ENCODE data around the gene FLT4.

FLT4 gene

DNA sequence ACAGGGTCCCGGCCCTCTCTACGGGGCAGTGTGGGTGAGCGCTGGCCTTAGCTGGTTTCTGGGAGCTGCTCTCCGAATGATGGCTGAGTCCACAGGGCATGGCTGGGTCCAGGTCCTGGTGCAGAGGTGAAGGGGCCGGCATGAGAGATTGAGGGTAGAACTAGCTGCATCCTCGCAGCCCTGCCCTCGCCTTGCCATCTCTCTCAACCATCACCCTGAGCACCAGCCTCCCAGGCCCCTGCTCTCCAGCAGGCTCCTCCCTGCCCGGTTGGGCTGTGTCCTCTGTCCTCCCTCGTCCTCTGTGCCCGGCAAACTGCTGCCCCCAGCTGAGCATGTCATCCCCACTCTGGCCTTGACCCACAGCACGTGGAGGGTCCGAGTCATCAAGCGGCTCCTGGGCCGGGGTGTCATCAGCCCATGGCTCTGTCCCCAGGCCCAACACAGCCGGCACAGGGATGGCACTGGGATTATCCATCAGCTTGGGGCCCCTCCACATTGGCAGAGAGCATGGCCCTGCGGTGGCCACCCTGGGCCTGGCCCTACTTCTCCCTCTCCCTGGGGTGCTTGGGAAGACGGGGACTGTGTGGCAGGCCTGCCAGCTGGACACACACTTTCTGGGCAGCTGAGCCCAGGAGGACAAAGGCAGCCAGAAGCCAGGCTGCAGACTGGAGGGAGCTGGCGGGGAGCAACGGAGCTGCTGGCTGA, 8.4 kb downstream of the FLT4 start:
- no peak for DNase-seq

- no peak for DNase-seq
Observed at GRCh38 chr5:180640611-180640860, 8.9 kb downstream of the FLT4 start.

GRCh38 chr5:180639741-180640610, 9.4 kb downstream of the FLT4 start:
- DNase-seq: no peak

DNA sequence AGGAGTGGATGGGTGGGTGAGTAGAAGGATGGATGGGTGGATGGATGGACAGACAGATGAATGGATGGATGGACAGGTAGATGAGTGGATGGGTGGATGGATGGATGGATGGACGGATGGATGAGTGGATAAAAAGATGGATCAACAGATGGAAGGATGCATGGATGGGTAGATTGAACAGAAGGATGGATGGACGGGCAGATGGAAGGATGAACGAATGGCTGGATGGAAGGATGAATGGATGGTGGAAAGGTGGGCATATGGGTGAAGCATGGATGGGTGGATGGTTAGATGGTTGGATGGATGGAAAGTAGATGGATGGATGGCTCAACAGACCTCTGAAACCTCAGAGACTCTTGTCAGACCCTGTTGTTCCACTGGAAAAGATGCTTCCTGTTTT, 10.1 kb downstream of the FLT4 start:
- no peak for DNase-seq

DNA sequence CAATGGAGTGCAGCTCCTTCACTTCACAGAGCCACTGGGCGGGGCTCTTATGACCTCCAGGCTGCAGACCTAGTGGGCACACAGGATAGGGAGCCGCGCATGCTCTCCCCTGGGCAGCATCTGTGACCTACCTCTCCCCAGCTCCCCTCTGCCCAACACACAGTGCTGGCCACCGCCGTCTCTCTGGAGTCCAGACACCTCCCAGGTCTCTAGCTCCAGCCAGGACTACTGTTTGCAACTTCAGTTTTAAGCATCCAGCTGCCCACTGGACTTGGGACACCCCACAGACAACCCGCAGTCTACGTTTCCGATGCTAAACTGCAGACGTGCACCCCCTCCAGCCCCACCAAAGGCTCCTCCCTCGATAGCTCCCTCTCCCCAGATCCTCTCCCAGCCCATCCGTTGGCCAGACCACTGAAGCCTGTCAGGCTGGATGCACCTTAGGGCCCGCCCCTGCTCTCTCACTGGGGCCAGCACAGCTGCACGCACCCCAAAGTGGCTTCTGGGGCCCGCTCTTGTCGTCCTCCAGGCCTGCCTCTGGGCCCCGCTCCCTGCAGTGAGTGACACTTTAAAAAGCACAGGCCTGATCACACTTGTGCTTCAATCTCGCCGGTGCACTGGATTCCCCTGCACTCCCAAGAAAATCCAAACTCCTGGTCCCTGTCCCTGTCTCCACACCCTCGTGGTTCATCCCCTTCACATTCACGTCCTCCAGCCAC, 11.3 kb downstream of the FLT4 start:
- no peak for DNase-seq

- no peak for DNase-seq
Observed at GRCh38 chr5:180636403-180637075, 12.9 kb downstream of the FLT4 start.

GRCh38 chr5:180636016-180636402, 13.4 kb downstream of the FLT4 start:
- no peak for DNase-seq

- DNase-seq: no peak
Observed at GRCh38 chr5:180633283-180634177, 15.9 kb downstream of the FLT4 start.

DNA sequence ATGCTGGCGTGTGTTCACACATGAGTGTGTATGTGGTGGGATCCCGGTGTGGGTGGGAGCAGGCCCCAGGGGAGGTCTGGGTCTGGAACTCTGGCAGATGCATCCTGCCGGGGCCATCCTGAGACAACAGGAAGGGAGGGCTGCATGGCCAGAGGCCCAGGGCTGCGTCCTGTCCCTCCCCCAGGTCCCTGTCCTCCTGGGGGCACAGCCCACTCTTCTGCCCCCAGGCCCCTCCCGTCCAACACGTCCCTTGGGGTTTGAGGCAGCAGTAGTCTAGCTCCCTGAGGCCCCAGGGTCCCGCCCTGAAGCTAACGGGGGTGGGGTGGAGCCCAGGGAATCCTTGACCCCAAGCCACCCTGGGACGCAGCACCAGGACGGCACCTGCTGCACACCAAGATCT, 16.6 kb downstream of the FLT4 start:
- no peak for DNase-seq

DNA sequence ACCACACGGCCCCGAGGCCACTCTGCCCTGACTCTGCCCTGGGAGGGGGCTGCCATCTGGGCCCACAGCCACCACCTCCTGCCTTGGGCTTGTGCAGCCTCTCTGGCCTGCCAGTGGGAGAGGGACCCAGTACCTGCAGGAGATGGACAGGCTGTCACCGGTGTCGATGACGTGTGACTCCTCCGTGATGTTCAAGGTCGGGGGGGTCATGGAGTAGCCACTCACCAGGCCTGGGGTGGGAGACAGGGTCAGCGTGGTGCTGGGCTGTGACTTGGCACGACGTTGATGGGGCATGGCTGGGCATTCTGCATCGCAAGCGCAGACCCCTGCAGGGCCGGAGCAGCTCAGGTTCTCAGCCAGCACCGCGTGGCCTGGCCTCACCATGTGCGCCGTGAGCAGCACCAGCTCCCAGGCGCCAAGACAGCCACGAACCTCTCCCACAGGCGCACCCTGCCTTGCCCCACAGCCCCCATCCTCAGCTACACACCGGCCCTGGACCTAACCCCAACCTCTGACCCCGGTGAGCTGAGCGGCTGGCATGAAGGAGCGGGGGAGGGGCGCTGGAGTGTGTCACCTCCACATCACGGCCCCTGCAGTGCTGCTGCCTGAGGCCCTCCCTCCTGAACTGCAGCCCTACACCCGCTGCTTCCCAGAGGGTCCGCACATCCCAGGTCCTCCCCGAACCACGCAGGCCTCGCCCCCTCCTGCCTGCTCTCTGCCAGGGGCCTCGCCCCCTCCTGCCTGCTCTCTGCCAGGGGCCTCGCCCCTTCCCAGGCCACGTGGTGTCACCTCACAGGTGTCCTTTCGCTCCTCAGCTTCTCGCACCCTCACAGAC, 17.6 kb downstream of the FLT4 start:
- no peak for DNase-seq

DNA sequence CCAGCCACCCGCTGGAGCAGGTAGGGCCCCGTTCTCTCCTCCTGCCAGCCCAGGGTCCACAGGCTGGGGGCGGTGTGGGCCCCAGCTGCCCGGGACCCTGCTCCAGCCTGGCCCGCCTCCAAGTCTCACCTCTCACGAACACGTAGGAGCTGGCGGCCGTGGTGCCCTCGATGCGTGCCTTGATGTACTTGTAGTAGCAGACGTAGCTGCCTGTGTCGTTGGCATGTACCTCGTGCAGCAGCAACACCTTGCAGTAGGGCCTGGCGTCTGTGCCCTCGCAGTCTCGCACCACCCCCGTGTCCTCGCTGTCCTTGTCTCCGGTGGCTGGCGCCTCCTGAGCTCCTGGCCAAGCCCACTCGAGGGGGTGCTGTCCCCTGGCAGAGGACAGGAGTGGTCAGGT, 19.0 kb downstream of the FLT4 start:
- no peak for DNase-seq

DNA sequence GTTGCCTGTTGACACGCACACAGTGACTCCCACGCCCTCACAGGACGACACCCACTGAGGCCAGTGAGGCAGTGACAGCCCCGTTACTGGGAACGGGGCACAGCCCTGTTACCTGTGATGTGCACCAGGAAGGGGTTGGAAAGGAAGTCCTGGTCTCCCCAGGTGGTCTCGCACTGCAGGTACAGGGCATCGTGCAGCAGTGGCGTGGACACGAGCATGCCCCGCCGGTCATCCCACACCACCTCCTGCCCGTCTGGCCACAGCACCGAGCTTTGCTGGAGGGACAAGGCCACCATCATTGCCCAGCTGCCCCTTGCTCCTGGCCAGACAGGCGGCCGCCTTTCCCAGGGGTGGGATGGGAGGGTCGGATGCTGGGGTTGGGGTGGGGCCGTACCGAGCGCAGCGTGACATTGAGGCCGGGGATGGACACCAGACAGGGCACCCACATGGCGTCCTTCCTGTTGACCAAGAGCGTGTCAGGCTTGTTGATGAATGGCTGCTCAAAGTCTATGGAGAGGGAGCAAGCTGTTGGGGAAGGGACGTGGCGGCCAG, 19.5 kb downstream of the FLT4 start:
- DNase-seq: no peak

- DNase-seq: no peak
Observed at GRCh38 chr5:180628827-180629750, 20.3 kb downstream of the FLT4 start.

DNA sequence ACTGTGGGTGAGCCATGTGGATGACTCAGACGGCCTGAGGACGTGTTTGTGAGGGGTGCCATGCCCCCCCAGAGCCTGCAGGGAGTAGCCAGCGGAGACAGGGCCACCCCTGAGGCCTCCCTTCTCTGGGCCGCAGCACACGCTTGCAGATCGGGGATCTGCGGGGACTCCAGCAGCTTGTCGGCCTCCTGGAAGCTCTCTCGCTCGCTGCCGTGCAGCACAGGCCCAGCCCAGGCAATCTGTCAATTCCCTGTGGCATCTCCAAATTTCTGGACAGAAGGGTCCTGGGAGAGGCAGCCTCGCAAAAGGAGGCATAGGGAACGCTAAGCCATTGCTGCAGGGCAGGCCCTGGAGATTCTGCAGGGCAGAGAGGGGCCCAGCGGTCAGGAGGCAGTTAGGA, 21.2 kb downstream of the FLT4 start:
- no peak for DNase-seq

DNA sequence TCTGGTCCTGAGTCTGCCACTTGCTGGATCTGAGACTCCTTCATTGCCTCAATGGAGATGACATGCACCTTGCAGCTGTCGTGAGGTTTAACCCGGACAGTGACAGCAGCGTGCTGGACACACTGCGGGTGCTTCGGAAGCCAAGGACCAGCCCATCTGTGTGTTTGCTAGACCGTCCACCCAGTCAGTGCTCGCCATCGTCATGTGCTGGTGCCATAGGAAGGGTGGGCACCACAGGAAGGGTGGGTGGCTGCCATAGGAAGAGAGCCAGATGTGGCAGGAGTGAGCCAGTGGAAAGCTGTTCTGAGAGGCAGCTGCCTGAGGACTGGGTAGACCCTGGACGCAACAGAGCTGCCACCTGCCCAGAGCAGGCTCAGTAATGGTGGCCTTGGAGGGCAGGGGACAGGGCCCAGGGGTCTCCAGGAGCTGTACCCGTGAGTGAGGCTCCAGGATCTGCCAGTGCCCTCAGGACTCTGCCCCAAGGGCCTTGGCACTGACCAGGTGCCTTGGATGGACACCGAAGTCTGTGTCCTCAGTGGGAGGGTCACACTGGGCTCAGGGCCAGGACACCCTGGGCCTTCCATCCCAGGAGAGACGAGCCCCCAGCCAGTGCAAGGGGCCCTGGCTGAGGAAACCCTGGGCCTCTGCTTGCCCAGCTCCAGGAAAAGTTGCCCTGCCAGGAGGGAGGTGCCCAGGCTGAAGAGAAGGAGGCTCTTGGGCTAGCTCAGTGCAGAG, 21.8 kb downstream of the FLT4 start:
- DNase-seq: no peak

DNA sequence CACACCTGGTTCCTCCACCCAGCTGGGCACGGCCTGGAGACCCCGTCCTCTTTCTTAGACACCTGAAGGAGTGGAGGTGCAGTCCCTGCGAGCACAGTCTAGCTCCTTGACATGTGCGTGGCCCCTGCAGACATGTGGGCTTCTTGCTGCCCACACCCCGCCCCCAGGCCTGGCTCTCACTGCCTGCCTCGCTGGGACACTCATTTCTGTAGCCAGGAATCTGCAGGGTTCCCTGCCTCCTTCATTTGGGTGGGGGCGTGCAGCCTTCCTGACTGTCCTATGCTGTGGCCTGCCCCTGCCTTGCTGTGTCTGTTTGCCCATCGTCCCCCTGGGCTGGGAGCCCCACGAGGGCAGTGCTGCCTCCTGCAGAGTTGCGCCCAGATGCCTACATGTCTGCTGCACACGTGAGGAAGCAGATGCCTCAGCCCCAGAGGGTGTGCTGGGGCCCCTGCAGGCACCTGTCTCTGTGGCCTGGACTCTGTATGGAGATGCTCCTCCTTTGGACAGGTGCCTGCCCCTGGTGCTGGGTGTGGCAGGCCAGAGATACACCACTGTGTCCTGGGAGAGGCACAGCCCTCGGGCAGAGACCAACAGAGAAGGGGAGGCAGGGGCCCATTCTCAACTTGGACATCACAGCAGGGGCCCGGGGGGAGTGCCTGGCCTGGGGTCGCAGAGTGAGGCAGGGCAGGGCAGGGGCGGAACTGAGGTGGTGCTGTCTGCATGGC, 22.6 kb downstream of the FLT4 start:
- no peak for DNase-seq

DNA sequence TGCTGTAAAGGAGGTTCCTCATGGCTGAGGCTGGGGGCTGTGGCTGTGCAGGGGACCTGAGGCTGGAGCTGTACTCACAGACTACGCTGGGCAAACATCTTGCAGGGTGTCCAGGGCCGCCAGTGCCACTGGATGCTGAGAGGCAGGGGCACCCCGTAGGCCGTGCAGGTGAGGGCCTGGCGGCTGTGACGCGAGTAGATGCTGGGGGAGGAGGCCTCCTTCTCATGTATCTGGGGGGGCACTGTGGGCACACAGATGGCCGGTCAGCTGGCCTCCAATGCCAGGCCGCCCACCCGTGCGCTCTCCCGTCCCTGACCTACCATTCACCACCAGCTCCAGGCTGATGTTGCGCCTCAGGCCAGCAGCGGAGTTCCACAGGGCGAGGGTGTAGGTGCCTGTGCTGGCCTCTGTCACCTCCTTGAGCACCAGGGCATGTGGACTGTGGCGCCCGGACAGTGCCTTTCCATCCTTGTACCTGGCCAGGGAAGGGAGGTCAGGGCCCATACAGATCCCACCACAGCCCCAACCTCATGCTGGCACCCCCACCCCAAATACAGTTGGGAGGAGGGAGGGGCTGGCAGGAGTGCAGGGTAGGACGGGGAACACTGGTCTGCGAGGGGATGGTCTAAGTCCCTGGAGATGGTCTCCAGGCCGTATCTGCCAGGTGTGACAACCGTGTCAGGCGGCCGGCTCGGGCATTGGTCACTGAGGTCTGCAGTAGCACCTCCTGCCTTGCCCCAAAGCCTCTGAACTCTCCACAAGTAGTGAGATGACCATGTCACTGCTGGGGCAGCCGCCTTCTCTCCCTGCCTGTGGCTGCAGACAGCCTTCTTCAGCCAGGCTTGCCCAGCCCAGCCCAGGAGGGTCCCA, 23.4 kb downstream of the FLT4 start:
- no peak for DNase-seq
